Calu3 (cell line): ENCODE measurements around the gene SEC14L2. TPM values are rescaled to one million over a fixed set of nuclear protein-coding genes. Genes with fewer than 3 reads are reported as not detected.

ENCODE experiments used
- BruUV-seq: library from RNA; stranded (reverse); fragments of 400-500 nt; replicated peaks from 2 replicates; lab custom pipeline; 2021; lab: Mats Ljungman, UMichigan
- CTCF ChIA-PET: fragments of 300-600 bp; sonication (Branson Sonifier 250); formaldehyde crosslinking; loops from one replicate; lab custom pipeline; 2022; ENCODE audit warnings: antibody characterized with exemption; lab: Charles Lee
- DNase-seq: peaks from one replicate; pipeline ENCODE4 v3.0.0; 2022
- H3K27ac Mint-ChIP-seq: one replicate; pipeline ENCODE4 v1.8.0; 2022; ENCODE audit warnings: mixed read lengths; ENCODE audit not compliant: unreplicated experiment
- H3K27me3 Mint-ChIP-seq: one replicate; pipeline ENCODE4 v1.8.0; 2022; ENCODE audit warnings: mixed read lengths; ENCODE audit not compliant: unreplicated experiment
- H3K36me3 Mint-ChIP-seq: one replicate; pipeline ENCODE4 v1.8.0; 2022; ENCODE audit warnings: mild to moderate bottlenecking, moderate library complexity, mixed read lengths; ENCODE audit not compliant: insufficient read depth, unreplicated experiment
- H3K4me1 Mint-ChIP-seq: one replicate; pipeline ENCODE4 v1.8.0; 2022; ENCODE audit warnings: mild to moderate bottlenecking, low read depth, mixed read lengths; ENCODE audit not compliant: unreplicated experiment
- H3K4me3 Mint-ChIP-seq: one replicate; pipeline ENCODE4 v1.8.0; 2022; ENCODE audit warnings: mild to moderate bottlenecking, low read depth, moderate library complexity, mixed read lengths; ENCODE audit not compliant: unreplicated experiment
- H3K9me3 Mint-ChIP-seq: one replicate; pipeline ENCODE4 v1.8.0; 2022; ENCODE audit warnings: low read depth, mixed read lengths; ENCODE audit not compliant: unreplicated experiment
- intact Hi-C: fragments of 100-400 bp; cut with micrococcal nuclease; formaldehyde crosslinking; loops from one replicate; pipeline ENCODE4 v1.10.0; 2022; ENCODE audit not compliant: unreplicated experiment
- total RNA-seq: library from RNA; stranded (reverse); gene quantifications from 2 replicates; pipeline ENCODE4 v1.2.3, GENCODE V29; 2022
- TF ChIP-seq, protein P1 (sequence below): fragments of 200-600 bp; IDR thresholded peaks from one replicate; pipeline ENCODE4 v1.8.0; 2022; ENCODE audit warnings: antibody characterized with exemption; ENCODE audit not compliant: unreplicated experiment

Gene SEC14L2
- total RNA-seq, 1 experiment from 2014 or later, result 39.1 TPM

DNA sequence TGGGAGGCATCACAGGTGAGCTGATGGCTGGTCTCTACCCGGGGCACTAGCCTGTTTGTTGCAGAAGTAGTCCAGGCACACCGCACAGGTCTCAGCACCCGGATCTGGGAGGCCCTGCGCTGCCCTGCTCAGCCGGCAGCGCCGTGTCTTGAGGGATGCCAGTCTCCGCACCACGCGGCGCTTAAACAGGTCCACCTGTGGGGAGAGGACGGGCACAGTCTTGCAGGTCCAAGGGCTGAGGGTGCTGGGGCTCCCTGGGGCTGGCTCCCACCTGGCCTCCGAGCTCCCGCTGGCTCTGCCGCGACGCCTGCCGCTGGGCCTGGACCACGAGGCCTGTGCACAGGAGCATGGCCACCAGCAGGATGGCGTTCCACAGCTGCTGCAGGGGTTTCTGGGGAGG is 16.8 kb upstream of the SEC14L2 start:
- Mint-ChIP-seq H3K27me3 (no peaks in the 10 kb centered on the region), H3K27ac (no peak overlapping the region), H3K36me3 (peaks cover 32% of the 10 kb centered on the region), H3K9me3 (no peaks in the 10 kb centered on the region), H3K4me1 (no peaks in the 10 kb centered on the region), H3K4me3 (no peak overlapping the region)
- CTCF ChIA-PET, result no interaction called here
- no TSS peak for BruUV-seq
- TF ChIP-seq, protein P1, sequence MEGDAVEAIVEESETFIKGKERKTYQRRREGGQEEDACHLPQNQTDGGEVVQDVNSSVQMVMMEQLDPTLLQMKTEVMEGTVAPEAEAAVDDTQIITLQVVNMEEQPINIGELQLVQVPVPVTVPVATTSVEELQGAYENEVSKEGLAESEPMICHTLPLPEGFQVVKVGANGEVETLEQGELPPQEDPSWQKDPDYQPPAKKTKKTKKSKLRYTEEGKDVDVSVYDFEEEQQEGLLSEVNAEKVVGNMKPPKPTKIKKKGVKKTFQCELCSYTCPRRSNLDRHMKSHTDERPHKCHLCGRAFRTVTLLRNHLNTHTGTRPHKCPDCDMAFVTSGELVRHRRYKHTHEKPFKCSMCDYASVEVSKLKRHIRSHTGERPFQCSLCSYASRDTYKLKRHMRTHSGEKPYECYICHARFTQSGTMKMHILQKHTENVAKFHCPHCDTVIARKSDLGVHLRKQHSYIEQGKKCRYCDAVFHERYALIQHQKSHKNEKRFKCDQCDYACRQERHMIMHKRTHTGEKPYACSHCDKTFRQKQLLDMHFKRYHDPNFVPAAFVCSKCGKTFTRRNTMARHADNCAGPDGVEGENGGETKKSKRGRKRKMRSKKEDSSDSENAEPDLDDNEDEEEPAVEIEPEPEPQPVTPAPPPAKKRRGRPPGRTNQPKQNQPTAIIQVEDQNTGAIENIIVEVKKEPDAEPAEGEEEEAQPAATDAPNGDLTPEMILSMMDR, result no peak
- DNase-seq, result no peak
- intact Hi-C loops, result no loop called here

DNA sequence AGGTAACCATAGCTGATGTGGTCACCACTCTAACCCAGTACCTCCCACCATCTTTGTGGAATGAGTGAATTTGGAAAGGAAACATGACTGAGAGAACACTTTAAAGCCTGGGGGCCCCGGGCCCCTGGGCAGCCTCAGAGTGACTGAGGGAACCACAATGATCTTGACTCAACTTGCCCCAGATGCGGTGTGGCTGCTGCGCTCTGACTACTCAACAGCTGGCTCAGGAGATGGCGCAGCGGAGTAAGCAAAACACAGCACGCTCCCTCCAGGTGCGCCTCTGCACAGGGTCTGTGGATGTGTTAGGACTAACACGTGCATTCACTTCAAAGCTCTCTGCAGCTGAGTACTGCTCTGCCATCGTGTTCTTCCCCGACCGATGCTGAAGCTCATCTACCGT is 15.6 kb upstream of the SEC14L2 start:
- Mint-ChIP-seq H3K27me3 (no peaks in the 10 kb centered on the region), H3K4me3 (no peak overlapping the region), H3K36me3 (peaks cover 35% of the 10 kb centered on the region), H3K27ac (no peak overlapping the region), H3K4me1 (peaks cover 4% of the 10 kb centered on the region), H3K9me3 (no peaks in the 10 kb centered on the region)
- no peak for DNase-seq
- TF ChIP-seq, protein P1, result no peak
- CTCF ChIA-PET, result no interaction called here
- no TSS peak for BruUV-seq
- intact Hi-C loops, result no loop called here

- no peaks in the 10 kb centered on the region for H3K27me3 Mint-ChIP-seq
- CTCF ChIA-PET, result interaction anchor here (0.7 kb wide), 1 partner anchor 55 kb away, joined by 3 read pairs; the partner anchor contains the start of gene TBC1D10A
- H3K4me1 Mint-ChIP-seq, result peaks cover 9% of the 10 kb centered on the region
- H3K4me3 Mint-ChIP-seq, result no peak overlapping the region
- BruUV-seq, result no TSS peak
- TF ChIP-seq, protein P1, result no peak
- intact Hi-C loops, result no loop called here
- no peak for DNase-seq
- H3K9me3 Mint-ChIP-seq, result no peaks in the 10 kb centered on the region
- H3K27ac Mint-ChIP-seq, result no peak overlapping the region
- peaks cover 35% of the 10 kb centered on the region for H3K36me3 Mint-ChIP-seq
Measured at GRCh38 chr22:30382340-30382739, 14.5 kb upstream of the SEC14L2 start.

- Mint-ChIP-seq H3K4me3 (no peak overlapping the region), H3K27ac (no peak overlapping the region), H3K27me3 (no peaks in the 10 kb centered on the region), H3K9me3 (no peaks in the 10 kb centered on the region), H3K4me1 (peaks cover 9% of the 10 kb centered on the region), H3K36me3 (peaks cover 39% of the 10 kb centered on the region)
- DNase-seq, result no peak
- TF ChIP-seq, protein P1, result no peak
- CTCF ChIA-PET, result no interaction called here
- no TSS peak for BruUV-seq
- intact Hi-C loops, result no loop called here
Measured at GRCh38 chr22:30383061-30383460, 13.8 kb upstream of the SEC14L2 start.
